ENCODE results near the gene UBTD1. TPM values are rescaled to one million over a fixed set of nuclear protein-coding genes. Genes with fewer than 3 reads are reported as not detected.
A peak's percentile ranks its signal among the peaks of the same experiment; 100 is the strongest.
"Not testable (repeated sequence)": the region's sequence is repeated elsewhere in the genome, so short reads cannot be mapped to it uniquely, and the experiment has no call there.

The UBTD1 gene
- total and polyA plus RNA-seq, 10 donors, result 4.5 to 17.6 (median 11.8) TPM

GRCh38 chr10:97465982-97466381 is 32.7 kb upstream of the UBTD1 start:
- H3K9me3 ChIP-seq, result no peaks in the 10 kb centered on the region
- no peaks in the 10 kb centered on the region for H3K27me3 ChIP-seq (replicated peaks in 1 of 7)
- peaks cover 5 to 100% (median 93%) of the 10 kb centered on the region in 6 donors for H3K36me3 ChIP-seq
- DNase-seq, result no peak
- H3K27ac ChIP-seq, result peak overlapping the region in 1 of 8 donors; percentile 7
- 92 to 97% (median 95%) methylated on average over 4 to 7 of the region's 7 CpGs for WGBS, 5 donors
- intact Hi-C loops (cut with DNase I; ENCODE audit: low total_unique reads), result no loop called here
- peaks cover 0 to 15% (median 6%) of the 10 kb centered on the region in 6 donors for H3K4me1 ChIP-seq
- no peak overlapping the region for H3K4me3 ChIP-seq
- no peak for TF ChIP-seq POLR2A (IDR thresholded peaks at IDR 0.05)
- TF ChIP-seq POLR2AphosphoS5 (IDR thresholded peaks at IDR 0.05), result peak in 2 of 3 donors; percentile 32 to 43

DNA sequence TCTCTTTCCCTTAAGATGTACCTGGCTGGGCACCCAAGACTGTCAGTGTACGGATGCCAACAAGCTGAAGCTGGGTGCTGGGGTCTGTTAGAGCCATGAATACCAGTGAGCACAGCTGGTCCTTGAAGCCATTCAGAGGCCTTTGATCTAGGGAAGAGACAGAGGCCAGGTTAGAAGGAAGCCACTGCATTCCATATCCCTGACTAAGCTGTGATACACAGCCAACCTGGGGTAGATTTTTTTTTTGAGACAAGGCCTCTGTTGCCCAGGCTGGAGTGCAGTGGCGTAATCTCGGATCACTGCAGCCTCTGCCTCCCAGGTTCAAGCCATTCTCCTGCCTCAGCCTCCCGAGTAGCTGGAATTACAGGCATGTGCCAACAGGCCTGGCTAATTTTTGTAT is 32.0 kb upstream of the UBTD1 start:
- Histone ChIP-seq H3K4me1 (peaks cover 0 to 15% (median 6%) of the 10 kb centered on the region in 6 donors), H3K4me3 (no peak overlapping the region), H3K27me3 (replicated peaks in 1 of 7) (no peaks in the 10 kb centered on the region), H3K27ac (no peak overlapping the region), H3K9me3 (no peaks in the 10 kb centered on the region), H3K36me3 (peaks cover 5 to 100% (median 92%) of the 10 kb centered on the region in 6 donors)
- intact Hi-C loops (cut with DNase I; ENCODE audit: low total_unique reads), result no loop called here
- TF ChIP-seq POLR2AphosphoS5 (IDR thresholded peaks at IDR 0.05), result no peak
- TF ChIP-seq CTCF (IDR thresholded peaks at IDR 0.05 in 8 of 11, conservative IDR thresholded peaks at IDR 0.05 in 3 of 11), result no peak
- no peak for TF ChIP-seq POLR2A (IDR thresholded peaks at IDR 0.05)
- WGBS, 5 donors, result 95 to 100% (median 97%) methylated on average over 4 of the region's 4 CpGs
- no peak for DNase-seq

- peaks cover 0 to 15% (median 6%) of the 10 kb centered on the region in 6 donors for H3K4me1 ChIP-seq
- H3K27ac ChIP-seq, result no peak overlapping the region
- no peaks in the 10 kb centered on the region for H3K9me3 ChIP-seq
- no peaks in the 10 kb centered on the region for H3K27me3 ChIP-seq (replicated peaks in 1 of 7)
- H3K36me3 ChIP-seq, result peaks cover 0 to 100% (median 94%) of the 10 kb centered on the region in 6 donors
- no peak overlapping the region for H3K4me3 ChIP-seq
- TF ChIP-seq POLR2AphosphoS5 (IDR thresholded peaks at IDR 0.05) (peak in 1 of 3 donors; percentile 50), CTCF (IDR thresholded peaks at IDR 0.05 in 8 of 11, conservative IDR thresholded peaks at IDR 0.05 in 3 of 11) (no peak)
- DNase-seq, result no peak
- intact Hi-C loops (cut with DNase I; ENCODE audit: low total_unique reads), result no loop called here
- 74 to 92% (median 86%) methylated on average over 1 to 3 of the region's 3 CpGs for WGBS, 5 donors
These were observed 30.6 kb upstream of the UBTD1 start for GRCh38 chr10:97468162-97468561.

DNA sequence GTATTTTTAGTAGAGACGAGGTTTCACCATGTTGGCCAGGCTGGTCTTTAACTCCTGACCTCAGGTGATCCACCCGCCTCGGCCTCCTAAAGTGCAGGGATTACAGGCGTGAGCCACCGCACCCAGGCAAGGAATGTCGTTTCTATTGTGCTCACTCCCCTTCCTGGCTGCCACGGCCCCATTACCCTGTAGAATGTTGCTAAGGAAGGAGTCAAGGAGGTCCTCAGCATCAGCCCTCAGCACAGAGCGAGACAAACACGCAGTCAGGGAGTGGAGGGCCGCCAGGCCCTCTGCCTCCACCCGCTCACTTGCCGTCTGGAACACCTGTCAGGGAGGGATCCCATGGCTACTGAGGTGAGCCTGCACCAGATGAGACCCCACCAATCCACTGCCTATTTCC is 29.9 kb upstream of the UBTD1 start:
- TF ChIP-seq POLR2AphosphoS5 (IDR thresholded peaks at IDR 0.05), result peak in 1 of 3 donors; percentile 42
- H3K9me3 ChIP-seq; H3K27ac ChIP-seq; intact Hi-C loops (cut with DNase I; ENCODE audit: low total_unique reads); DNase-seq; H3K4me3 ChIP-seq; H3K27me3 ChIP-seq (replicated peaks in 1 of 7): not testable (repeated sequence)
- H3K4me1 ChIP-seq, result peaks cover 0 to 11% (median 4%) of the 10 kb centered on the region in 6 donors
- 91 to 96% (median 92%) methylated on average over 7 to 12 of the region's 12 CpGs for WGBS, 5 donors
- H3K36me3 ChIP-seq, result peaks cover 6 to 100% (median 94%) of the 10 kb centered on the region in 6 donors

DNA sequence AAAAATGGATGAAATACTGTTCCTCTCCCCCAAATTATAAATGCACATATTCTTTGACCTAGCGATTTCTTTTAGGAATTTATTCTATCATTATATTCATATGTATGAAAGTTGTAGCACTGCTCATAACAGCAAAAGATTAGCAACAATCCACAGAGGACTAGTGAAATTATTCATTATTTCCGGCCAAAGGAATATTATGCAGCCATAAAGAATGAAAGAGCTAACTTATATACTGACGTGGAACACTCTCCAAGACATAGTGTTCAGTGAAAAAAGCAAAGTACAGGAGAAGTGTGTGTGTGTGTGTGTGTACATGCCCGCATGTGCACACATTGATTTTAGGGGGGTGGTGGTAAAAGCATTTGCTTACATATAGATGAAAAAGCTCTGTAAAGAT is 23.8 kb upstream of the UBTD1 start:
- H3K27ac ChIP-seq, result no peak overlapping the region
- WGBS, 5 donors, result 95 to 98% (median 98%) methylated on average over 4 of the region's 4 CpGs
- H3K4me3 ChIP-seq, result no peak overlapping the region

More for the DNA sequence above, 23.8 kb upstream of the UBTD1 start:
- TF ChIP-seq POLR2A (IDR thresholded peaks at IDR 0.05), result no peak
- H3K4me1 ChIP-seq, result no peaks in the 10 kb centered on the region
- peaks cover 10 to 100% (median 93%) of the 10 kb centered on the region in 6 donors for H3K36me3 ChIP-seq
- no peaks in the 10 kb centered on the region for H3K27me3 ChIP-seq (replicated peaks in 1 of 7)
- no peak for DNase-seq
- intact Hi-C loops (cut with DNase I; ENCODE audit: low total_unique reads), result no loop called here
- H3K9me3 ChIP-seq, result no peaks in the 10 kb centered on the region

Data from spleen (tissue), 11 donors.